GM12874 (cell line): Measurements from ENCODE around the gene CHRM5.
A peak's percentile ranks its signal among the peaks of the same experiment; 100 is the strongest.

Experiments used
- TF ChIP-seq, protein P1 (sequence below): IDR thresholded peaks from 2 replicates; pipeline ENCODE4 v1.5.1; 2011; ENCODE audit warnings: low read depth, mild to moderate bottlenecking, control low read depth, low read length, moderate library complexity; ENCODE audit not compliant: insufficient read depth

CHRM5 gene

DNA sequence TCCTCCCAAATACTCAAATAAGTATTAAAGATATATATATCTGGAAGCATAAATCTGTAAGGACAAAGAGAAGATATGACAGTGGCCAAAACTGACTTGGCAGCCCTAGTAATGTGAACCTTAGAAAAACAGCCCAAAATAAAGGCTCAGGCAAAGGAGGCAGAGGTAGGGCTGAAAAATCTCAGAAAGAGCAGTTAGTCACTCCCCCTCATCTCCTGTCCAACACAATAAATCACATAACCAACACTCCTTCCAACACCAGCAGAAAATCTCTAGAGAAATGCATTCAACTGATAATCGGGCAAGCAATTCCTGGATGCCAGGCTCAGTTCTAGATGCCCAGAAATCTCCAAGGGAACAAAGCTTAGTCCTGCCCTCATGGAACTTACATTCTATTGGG is 22.1 kb upstream of the CHRM5 start:
- TF ChIP-seq, protein P1, sequence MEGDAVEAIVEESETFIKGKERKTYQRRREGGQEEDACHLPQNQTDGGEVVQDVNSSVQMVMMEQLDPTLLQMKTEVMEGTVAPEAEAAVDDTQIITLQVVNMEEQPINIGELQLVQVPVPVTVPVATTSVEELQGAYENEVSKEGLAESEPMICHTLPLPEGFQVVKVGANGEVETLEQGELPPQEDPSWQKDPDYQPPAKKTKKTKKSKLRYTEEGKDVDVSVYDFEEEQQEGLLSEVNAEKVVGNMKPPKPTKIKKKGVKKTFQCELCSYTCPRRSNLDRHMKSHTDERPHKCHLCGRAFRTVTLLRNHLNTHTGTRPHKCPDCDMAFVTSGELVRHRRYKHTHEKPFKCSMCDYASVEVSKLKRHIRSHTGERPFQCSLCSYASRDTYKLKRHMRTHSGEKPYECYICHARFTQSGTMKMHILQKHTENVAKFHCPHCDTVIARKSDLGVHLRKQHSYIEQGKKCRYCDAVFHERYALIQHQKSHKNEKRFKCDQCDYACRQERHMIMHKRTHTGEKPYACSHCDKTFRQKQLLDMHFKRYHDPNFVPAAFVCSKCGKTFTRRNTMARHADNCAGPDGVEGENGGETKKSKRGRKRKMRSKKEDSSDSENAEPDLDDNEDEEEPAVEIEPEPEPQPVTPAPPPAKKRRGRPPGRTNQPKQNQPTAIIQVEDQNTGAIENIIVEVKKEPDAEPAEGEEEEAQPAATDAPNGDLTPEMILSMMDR = no peak

DNA sequence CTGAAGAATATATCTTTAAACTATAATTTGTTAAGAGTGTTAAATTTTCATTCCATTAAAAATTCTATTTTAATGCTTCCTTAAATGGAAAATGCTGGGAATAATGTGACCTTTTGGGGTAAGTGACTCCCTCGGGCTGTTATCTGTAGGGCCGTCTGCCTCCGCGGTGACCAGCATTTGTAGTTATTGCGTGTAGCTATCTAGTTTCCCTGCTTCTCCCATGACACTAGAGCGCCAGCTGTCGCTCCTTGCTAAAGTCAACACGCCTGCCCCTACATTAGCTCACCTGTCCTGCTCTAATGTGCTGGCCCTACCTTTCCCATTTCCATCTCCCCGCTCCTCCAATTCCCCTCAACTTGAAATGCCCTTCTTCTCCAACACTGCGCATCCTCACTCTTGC is 12.4 kb upstream of the CHRM5 start:
- TF ChIP-seq, protein P1 = no peak

DNA sequence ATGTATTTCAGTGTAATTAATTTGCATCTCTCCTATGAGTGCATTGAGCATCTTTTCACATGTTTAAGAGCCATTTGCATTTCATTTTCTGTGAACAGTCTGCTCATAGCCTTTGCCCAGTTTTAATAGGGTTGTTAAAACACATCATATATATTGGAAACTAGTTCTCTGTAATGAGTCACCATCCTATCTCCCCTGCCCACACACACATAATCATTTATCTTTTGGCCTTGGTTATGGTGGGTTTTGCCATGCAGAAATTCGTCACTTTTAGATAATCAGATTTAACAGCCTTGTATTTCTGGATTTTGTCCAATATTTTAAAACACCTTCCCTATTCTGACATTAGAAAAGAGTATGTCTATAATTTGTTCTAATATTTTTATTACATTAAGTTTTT is 11.9 kb upstream of the CHRM5 start:
- TF ChIP-seq, protein P1 = no peak

DNA sequence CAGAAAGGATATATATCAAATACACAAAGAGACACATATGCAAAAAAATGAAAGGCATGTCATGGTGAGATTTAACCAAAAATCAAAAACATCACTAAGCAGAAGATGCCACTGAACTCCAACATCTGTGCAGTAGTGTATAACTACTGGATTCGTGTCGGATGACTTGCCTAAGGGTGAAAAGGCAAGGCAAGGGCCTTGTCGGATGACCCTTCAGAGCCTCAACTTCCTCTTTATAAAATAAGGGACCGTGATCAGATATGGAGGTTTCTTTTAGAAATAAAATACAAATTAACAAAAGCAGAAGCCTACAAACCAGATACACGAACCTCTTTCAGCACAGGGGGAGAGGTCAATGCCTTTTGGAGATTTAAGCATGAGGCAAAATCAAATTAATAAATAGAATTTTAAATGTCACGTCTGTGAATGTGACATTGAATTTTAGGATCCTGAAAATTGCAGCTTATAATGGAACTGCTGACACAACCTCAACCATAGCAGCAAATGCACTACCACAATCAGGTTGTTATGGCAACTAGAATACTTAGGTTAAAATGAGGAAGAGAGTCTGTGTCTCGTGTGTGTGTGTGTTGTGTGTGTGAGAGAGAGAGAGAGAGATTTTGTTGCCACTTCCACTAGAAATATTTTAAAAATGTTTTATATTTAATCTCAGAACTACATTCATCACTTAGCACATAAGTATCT is 8.3 kb upstream of the CHRM5 start:
- TF ChIP-seq, protein P1 = no peak

DNA sequence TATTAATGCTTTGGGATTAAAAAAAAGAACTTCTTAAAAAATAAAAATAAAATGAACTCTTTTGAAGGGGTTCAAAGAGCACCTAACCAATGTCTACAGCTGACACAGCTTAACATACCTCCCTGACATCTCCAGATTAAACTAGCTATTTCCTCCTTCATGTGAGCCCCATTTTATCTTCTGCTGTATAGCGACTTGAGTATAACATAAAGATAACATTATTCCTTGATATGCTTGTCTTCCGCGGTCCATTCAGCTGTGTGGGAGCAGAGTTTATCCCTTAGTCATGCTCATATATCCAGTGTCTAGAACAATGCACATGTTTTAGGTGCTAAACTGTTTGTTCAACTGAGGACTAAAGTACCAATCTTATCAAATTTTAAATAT is 7.8 kb upstream of the CHRM5 start:
- TF ChIP-seq, protein P1 = no peak

DNA sequence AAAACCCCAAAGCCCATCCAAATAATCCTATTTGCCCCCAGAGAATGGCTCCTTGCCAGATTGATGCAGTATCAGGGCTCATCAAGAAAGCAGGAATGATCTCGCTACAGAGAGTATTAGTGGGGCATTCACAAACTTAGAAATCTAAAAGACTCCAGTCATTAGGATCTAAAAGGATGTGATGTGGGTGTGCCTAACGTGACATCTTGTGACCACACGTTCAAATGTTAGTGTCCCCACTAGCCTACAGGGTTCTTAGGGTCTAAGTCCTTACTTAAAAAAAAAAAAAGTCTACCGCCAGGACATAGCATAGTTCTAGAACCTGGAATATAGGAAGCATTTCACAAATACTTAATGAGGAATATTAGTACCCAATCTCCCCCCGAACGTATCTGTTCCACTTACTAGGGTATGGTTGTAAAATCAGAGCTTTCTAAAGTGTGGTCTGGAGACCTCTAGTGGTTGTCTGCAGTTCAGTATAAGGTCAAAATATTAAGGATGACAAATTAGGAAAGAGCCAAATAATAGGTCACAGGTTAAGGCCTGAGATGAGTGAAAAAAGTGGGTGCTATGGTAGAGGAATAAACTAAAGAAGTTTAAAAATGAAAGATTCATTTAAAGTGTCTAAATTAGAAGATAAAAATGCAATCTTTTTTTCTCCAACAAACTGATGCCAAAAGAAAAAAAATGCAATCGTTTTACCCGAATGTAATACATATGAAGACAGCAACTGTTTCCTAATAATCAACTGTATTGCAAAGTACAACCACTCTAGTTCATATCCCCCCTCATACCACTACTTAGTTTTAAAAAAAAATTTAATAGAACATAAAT is 4.2 kb upstream of the CHRM5 start:
- TF ChIP-seq, protein P1 = peak; percentile 59; the same call in 1 of the 2 replicates

DNA sequence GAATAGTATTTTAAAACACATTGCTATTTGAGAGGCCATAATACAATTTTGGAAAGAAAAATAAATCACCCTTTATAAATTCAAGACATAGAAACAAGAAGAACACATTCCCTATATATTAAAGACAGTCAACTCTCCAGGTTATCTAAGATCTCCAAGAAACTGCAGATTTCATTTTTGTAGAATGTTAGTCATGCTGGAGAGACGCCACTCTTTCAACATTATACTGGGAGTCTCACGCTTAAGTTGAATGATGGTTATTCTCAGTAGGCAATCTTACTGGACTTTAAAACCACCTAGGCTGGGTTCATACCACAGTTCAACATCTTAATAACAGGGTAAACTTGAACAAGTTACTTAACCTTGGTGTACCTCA is 3.6 kb upstream of the CHRM5 start:
- TF ChIP-seq, protein P1 = no peak
